GM18502 (cell line): ENCODE results near the gene TEDC1.

Experiments used
- ATAC-seq: cut with Tn5 transposase; IDR thresholded peaks from one replicate; pipeline ENCODE4 v1.9.1; 2021; ENCODE audit warnings: mild to moderate bottlenecking; ENCODE audit not compliant: unreplicated experiment, poor library complexity

TEDC1 gene

DNA sequence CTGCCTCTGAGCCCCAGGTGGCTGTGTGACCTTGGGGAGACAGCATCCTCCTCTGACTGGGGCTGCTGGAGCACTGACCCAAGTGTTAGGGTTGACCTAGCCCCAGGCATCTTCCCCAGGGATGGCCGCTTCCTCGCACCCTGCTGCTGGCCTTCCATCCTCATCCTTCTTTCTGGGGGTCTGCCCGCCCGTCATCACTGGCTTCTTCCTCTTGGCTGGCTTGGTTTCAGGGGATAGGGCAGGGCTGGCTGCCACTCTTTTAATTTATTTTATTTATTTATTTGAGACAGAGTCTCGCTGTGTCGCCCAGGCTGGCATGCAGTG lies 3.5 kb downstream of the TEDC1 start:
- ATAC-seq: no peak

GRCh38 chr14:105495101-105495989 lies 4.3 kb downstream of the TEDC1 start:
- ATAC-seq: no peak

- ATAC-seq: no peak
Measured at GRCh38 chr14:105495990-105496830, 5.2 kb downstream of the TEDC1 start.

DNA sequence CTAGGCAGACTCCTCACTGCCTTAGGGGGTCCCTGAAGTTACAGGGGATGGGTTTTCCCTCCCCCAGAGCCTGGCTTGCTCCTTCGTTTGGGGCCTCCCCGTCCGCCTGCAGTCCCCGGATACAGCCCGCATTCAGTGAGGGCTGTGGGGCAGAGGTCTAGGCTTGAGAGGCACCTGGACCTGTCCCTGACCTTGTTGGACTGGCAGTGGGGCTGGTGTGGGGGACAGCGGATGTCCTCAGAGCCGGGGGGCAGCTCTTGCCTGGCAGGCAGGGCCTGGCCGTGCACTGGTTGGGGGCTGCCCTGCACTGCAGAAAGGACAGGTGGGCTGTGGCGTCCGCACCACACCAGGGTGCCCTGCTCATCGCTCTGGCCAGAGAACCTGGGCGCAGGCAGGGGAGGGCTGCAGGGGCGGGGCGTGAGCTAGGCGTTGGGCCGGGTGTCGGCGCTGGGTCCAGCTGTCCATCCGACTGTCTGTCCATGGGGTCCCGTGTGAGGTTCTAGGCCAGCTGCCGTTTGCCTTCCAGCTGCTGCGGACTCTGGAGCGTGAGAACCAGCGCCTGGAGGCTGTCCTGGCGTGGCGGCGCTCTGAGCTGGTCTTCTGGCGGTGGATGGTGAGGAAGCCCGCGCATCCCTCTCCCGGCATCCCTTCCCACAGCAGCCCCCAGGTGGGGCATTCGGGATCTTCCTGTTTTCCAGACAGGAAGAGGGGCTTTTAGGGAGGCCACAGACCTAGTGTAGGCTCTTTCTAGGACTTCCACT lies 6.0 kb downstream of the TEDC1 start:
- no peak for ATAC-seq

DNA sequence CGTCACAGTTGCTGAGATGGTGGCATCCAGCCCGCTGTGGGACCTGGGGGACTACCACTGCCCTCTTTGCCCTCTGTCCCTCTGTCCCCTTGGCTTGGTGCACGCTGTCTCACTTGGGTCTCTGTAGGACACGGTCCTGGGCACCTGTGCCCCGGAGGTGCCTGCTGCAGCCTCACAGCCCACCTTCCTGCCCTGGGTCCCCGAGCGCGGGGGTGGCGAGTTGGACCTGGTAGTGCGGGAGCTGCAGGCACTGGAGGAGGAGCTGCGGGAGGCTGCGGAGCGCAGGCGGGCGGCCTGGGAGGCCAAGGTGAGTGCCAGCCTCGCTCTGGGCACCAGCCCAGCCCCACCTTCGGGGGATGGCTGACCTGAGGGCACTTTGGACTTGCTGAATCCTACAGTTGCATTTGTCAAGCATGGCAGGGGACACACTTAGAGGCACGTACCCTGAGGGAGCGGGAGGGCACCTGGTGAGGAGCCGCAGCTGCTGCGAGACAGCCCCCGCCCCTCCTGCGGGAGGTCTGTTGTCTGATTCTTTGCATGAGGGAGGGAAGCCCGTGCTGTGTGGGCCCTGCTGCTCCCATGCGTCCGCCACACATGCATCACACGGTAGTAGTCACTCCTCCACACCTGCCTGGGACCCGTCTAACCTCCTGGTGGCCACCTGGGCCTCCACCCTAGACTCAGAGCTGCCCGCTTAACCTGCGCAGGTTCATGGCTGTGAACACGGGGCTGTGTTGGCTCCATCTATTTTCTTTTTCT lies 6.8 kb downstream of the TEDC1 start:
- no peak for ATAC-seq

DNA sequence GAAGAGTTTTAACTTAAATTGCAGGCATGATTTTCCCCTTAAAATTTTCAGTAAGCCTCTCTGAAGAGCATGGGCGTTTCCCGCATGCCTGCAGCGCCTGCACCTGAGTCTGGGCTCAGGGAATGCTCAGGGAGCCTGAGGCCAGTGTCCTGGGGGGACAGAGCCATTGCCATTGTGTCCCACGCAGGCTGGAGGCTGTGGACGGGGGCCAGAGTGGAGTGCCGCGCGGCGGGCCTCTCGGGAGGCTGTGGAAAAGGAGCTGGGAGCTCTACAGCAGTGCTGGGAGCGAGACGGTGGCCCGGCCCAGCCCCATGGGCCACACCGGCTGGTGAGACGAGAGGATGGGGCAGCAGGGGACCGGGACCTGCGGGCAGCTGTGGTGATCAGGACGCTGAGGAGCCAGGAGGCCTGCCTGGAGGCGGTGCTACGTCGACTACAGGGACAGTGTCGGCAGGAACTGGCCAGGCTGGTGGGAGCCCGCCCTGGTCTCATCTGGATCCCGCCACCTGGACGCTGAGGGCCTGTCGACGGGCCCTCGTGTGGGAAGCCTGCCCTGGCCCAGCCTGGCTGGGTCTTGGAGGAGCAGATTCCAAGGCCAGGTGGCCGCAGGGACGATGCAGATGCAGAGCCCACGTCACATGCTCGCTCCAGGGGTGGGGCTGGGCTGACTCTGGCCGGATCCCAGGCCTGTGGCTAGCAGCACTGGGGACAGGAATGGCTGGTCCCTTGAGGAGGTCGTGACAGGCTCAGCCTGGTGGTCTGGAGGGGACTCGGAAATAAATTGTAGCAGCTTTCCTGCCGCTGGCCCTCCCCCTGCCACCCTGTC lies 7.6 kb downstream of the TEDC1 start:
- ATAC-seq: no peak

DNA sequence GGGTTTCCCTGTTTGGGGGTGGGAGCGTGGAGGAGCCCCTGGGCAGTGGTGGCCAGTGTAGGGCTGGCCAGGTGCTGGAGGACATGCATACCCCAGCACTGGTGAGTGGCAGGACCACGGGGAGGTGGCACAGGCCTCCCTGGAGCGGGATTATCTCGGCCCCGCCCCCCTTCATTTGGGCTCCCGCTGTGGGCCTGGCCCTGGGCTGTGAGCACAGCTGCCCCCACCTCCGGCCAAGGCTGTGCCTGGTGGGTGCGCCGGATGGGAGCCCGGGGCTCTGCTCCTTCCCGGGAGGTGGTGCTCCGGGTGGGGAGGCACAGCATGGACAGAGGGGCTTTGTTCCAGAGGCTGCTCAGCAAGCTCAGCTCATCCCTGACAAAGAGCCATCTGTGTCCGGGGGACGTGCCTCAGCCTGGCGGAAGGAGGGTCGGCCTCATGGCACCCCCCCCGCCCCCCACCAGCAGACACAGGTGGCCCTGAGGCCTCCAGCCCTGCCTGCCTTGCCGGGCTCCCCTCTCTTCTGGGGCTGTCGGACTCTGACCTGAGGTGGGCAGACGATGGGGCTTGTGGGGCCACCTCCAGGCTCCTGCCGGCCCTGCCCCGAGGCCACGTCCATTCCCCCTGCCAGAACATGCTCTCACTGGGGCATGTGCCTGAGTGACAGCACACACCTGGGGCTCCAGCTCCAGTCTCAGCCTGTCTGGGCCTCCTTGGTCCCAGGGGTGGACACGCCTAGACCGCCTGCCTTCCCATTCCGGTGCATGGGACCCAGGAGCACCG lies 8.4 kb downstream of the TEDC1 start:
- ATAC-seq: no peak

DNA sequence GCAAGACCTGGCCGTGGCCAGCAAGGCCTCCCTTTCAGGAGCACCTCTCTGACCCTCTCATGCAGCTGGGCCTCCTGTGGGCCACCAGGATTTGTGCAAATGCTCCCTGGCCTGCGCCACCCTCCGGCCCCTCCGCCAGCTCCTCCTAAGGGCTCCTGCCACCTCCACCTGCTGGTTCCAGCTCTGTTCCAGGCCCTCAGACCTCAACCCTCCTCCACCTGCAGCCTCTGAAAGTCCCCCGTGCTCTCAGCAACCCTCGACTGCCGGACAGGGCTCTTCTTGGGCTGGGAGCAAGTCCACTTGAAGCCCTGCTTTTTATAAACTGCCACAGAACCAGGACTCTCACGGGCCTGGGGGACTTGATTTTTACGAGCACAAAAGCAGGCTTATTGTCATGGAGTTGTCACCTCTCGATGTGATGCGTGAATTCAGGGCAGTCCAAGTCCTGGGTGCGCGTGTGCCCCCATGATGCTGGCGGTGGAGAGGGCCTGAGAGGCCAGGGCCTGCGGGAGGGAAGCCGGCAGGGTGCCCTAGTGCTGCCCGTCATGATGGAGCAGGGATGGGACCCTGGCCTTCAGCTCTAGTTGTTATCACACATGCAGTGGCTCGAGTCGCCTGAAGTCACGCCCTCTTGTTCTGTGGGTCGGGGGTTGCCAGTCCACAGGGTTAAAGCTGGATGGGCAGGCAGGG lies 9.1 kb downstream of the TEDC1 start:
- ATAC-seq: no peak

DNA sequence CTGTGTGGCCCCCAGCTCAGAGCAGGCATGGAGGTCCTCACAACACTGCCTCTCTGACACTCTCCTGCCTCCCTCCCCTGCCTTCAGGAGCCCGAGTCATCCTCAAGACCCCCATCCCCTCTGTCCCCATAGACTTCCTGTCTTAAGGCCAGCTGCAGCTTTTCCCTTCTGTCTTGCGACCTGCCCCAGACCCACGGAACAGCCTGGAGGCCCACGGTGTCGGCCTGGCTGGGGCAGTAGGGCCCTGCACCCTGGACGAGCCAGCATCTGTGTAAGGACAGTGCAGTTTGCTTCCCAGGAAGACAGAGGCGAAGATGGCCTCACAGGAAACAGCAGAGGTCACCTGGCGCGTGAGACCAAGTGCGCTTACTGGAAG lies 9.7 kb downstream of the TEDC1 start:
- no peak for ATAC-seq

DNA sequence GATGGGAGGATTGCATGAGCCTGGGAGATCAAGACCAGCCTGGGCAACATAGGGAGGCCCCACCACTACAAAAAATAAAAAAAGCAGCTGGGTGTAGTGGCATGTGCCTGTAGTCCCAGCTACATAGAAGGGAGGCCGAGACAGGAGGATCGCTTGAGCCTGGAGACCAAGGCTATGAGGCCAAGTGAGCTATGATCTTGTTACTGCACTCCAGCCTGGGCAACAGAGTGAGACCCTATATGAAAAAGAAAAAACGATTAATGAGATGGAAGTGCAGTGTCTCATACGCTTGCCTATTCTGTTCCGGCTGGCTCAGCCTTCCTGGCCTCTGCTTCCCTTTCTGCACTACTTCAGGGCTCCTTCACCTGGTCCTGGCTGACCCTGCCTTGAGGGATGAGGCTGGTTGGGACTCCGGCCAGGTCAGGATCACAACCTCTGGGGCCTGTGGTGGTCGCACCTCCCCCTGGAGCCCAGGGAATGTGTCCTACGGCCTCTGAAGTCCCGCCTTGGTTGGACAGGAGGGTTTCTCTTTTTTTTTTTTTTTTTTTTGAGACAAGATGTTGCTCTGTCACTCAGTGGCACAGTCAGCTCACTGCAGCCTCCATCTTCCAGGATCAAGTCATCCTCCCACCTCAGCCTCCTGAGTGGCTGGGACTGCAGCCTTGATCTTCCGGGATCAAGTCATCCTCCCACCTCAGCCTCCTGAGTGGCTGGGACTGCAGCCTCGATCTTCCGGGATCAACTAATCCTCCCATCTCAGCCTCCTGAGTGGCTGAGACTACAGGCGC lies 10.7 kb downstream of the TEDC1 start:
- no peak for ATAC-seq

- no peak for ATAC-seq
Measured at GRCh38 chr14:105502446-105503295, 11.6 kb downstream of the TEDC1 start.

DNA sequence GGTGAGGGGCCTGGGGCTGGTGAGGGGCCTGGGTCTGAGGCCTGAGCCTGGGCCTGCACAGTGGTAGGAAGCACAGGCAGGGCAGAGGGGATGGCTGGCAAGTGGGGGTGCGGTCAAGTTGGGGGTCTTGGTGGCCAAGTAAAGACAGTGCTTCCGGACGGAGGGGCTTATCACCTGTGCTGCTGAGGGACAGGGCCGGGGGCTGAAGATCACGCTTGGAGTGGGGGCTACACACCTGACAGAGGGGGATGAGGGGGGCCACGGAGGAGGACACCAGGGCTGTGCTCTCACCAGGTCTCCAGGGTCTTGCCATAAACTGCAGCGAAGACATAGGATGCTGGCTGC lies 12.2 kb downstream of the TEDC1 start:
- ATAC-seq: no peak

GRCh38 chr14:105503935-105504692 lies 13.1 kb downstream of the TEDC1 start:
- ATAC-seq: no peak

DNA sequence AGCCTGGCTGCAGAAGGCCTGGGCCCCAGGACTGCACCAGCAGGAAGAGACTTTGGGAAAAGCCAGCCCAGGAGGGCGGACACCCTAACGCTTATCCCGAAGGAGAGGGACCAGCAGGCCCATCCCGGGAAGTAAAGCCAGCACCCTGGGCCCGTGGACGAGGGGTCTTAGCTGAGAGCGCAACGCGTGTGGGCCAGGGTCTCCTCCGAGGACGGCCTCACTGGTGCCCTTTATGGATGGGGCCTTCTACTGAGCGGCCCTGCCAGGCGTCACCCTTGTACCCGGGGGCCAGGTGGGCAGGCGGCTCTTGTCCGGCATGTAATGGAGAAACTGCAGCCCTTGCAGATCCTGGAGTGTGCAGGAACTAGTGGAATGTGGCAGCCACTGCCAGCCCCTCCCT lies 14.1 kb downstream of the TEDC1 start:
- ATAC-seq: no peak

- no peak for ATAC-seq
Measured at GRCh38 chr14:105507247-105507646, 16.2 kb downstream of the TEDC1 start.

- ATAC-seq: no peak
Measured at GRCh38 chr14:105508069-105508468, 17.0 kb downstream of the TEDC1 start.
